ENCODE results near the gene KCNQ1. TPM values are rescaled to one million over a fixed set of nuclear protein-coding genes. Genes with fewer than 3 reads are reported as not detected.

The KCNQ1 gene
- polyA plus RNA-seq, 1 donor (not counting 4 experiments of a cell fraction or from before 2014, with no cell fraction given) = not detected

DNA sequence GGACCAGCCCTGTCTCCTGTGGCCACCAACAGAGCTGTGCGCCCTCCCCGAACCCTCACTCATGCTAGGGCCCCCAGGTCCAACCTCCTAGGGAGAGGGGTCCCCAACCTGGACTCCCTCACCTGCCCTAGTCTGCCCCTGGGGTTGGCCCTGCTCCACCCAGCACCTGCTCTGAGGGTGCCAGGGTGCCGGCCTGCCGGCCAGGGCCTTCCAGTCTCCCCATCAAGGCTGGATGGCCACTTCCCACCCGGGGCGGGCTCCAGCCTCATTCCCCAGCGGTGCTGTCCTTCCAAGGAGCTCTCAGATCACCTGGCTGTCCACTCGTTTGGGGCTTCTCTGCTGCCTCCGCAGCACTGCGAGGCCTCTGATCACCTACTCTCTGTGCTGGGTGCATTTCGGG, 401.7 kb downstream of the KCNQ1 start:
- dilution Hi-C loops (cut with MboI; ENCODE audit: extremely low pct_ligation_motif_present, low sequenced_read_pairs) = no loop called here
- H3K4me2 ChIP-seq (ENCODE audit: control insufficient read depth, extremely low read depth, insufficient read depth, low read depth, low read length) = no peak overlapping the region

GRCh38 chr11:2847561-2847960, 402.8 kb downstream of the KCNQ1 start:
- no peaks in the 10 kb centered on the region for H3K4me1 ChIP-seq (ENCODE audit: control insufficient read depth, extremely low read depth, insufficient read depth, low read length)
- dilution Hi-C loops (cut with MboI; ENCODE audit: extremely low pct_ligation_motif_present, low sequenced_read_pairs) = no loop called here
- H3K27me3 ChIP-seq (ENCODE audit: control insufficient read depth, extremely low read depth, insufficient read depth, low read length) = peaks cover 22% of the 10 kb centered on the region
- no peak overlapping the region for H3K9ac ChIP-seq (ENCODE audit: control insufficient read depth, extremely low read depth, insufficient read depth, low read length)
- TF ChIP-seq EZH2 (IDR thresholded peaks at IDR 0.05; ENCODE audit: low read length) = no peak
- no peak for TF ChIP-seq CTCF (optimal IDR thresholded peaks at IDR 0.05 in 1 of 3, IDR thresholded peaks at IDR 0.05 in 1 of 3, conservative IDR thresholded peaks at IDR 0.05 in 1 of 3; ENCODE audit: extremely low read depth in 1 of 3, insufficient read depth in 2 of 3, low read length in 3 of 3)
- no peak for FAIRE-seq
- no peaks in the 10 kb centered on the region for H4K20me1 ChIP-seq (ENCODE audit: control insufficient read depth, extremely low read depth, insufficient read depth, low read length)
- H3K4me3 ChIP-seq (ENCODE audit: control insufficient read depth in 2 of 3, extremely low read depth in 1 of 3, insufficient read depth in 2 of 3, low read depth in 1 of 3, low read length in 3 of 3) = no peak overlapping the region
- no peaks in the 10 kb centered on the region for H3K79me2 ChIP-seq (ENCODE audit: control insufficient read depth, insufficient read depth, low read length)
- H3K9me1 ChIP-seq (ENCODE audit: control insufficient read depth, extremely low read depth, insufficient read depth, low read length) = no peaks in the 10 kb centered on the region
- no peak for DNase-seq (ENCODE audit: low read depth, low spot score)
- no peak overlapping the region for H3K27ac ChIP-seq (ENCODE audit: control insufficient read depth, insufficient read depth, low read length)
- no peak overlapping the region for H3K4me2 ChIP-seq (ENCODE audit: control insufficient read depth, extremely low read depth, insufficient read depth, low read depth, low read length)
- H3K36me3 ChIP-seq (ENCODE audit: control insufficient read depth in 2 of 2, extremely low read depth in 1 of 2, insufficient read depth in 2 of 2, low read length in 2 of 2) = no peaks in the 10 kb centered on the region
- H3K9me3 ChIP-seq (ENCODE audit: control insufficient read depth, low read depth, low read length) = no peaks in the 10 kb centered on the region
- no peak overlapping the region for H2AFZ ChIP-seq (ENCODE audit: control insufficient read depth, low read length)

More for the DNA sequence above, 401.7 kb downstream of the KCNQ1 start:
- Histone ChIP-seq H3K4me3 (ENCODE audit: control insufficient read depth in 2 of 3, extremely low read depth in 1 of 3, insufficient read depth in 2 of 3, low read depth in 1 of 3, low read length in 3 of 3) (no peak overlapping the region), H3K79me2 (ENCODE audit: control insufficient read depth, insufficient read depth, low read length) (no peaks in the 10 kb centered on the region), H4K20me1 (ENCODE audit: control insufficient read depth, extremely low read depth, insufficient read depth, low read length) (no peaks in the 10 kb centered on the region), H3K36me3 (ENCODE audit: control insufficient read depth in 2 of 2, extremely low read depth in 1 of 2, insufficient read depth in 2 of 2, low read length in 2 of 2) (no peaks in the 10 kb centered on the region), H3K27me3 (ENCODE audit: control insufficient read depth, extremely low read depth, insufficient read depth, low read length) (peaks cover 22% of the 10 kb centered on the region), H3K9me3 (ENCODE audit: control insufficient read depth, low read depth, low read length) (no peaks in the 10 kb centered on the region), H3K27ac (ENCODE audit: control insufficient read depth, insufficient read depth, low read length) (no peak overlapping the region), H3K4me1 (ENCODE audit: control insufficient read depth, extremely low read depth, insufficient read depth, low read length) (no peaks in the 10 kb centered on the region), H3K9ac (ENCODE audit: control insufficient read depth, extremely low read depth, insufficient read depth, low read length) (no peak overlapping the region), H2AFZ (ENCODE audit: control insufficient read depth, low read length) (no peak overlapping the region), H3K9me1 (ENCODE audit: control insufficient read depth, extremely low read depth, insufficient read depth, low read length) (no peaks in the 10 kb centered on the region)
- DNase-seq (ENCODE audit: low read depth, low spot score) = no peak
- no peak for FAIRE-seq
- TF ChIP-seq EZH2 (IDR thresholded peaks at IDR 0.05; ENCODE audit: low read length) (no peak), CTCF (optimal IDR thresholded peaks at IDR 0.05 in 1 of 3, IDR thresholded peaks at IDR 0.05 in 1 of 3, conservative IDR thresholded peaks at IDR 0.05 in 1 of 3; ENCODE audit: extremely low read depth in 1 of 3, insufficient read depth in 2 of 3, low read length in 3 of 3) (no peak)

Measured in keratinocyte (primary cell).